B cell (primary cell): ENCODE measurements around the gene ARID4B. TPM values are rescaled to one million over a fixed set of nuclear protein-coding genes. Genes with fewer than 3 reads are reported as not detected.

Experiments used
- ATAC-seq: fragments of 200-7000 bp; cut with Tn5 transposase; one replicate; pipeline ENCODE4 v1.10.0; 2021; ENCODE audit warnings: low read depth, mild to moderate bottlenecking, moderate number of reproducible peaks, moderate library complexity
- CTCF ChIA-PET: fragments of 350-600 bp; sonication (Branson Sonifier 250); formaldehyde crosslinking; loops from one replicate; lab custom pipeline; 2021; ENCODE audit warnings: antibody characterized with exemption, inconsistent platforms; lab: Charles Lee
- POLR2A ChIA-PET: fragments of 350-600 bp; sonication (Branson Sonifier 250); formaldehyde crosslinking; loops from one replicate; lab custom pipeline; 2021; ENCODE audit warnings: antibody characterized with exemption; lab: Charles Lee
- DNase-seq: peaks from one replicate; pipeline ENCODE4 v3.0.0; 2013
- H2AFZ ChIP-seq: 2 replicates; pipeline ENCODE4 v1.6.1; 2012; ENCODE audit warnings: mild to moderate bottlenecking, low read depth, low read length; ENCODE audit not compliant: insufficient read depth, poor library complexity, severe bottlenecking
- H3K27ac ChIP-seq, 2 donors: 1 replicate in 1 of 2; 2 replicates in 1 of 2; pipeline ENCODE4 v1.5.1; 2012 to 2013; ENCODE audit warnings: low read length in 2 of 2, mild to moderate bottlenecking in 2 of 2, moderate library complexity in 1 of 2
- H3K27me3 ChIP-seq, 4 experiments: fragments of 200-600 bp in 1 of 4; sonication (generic) in 1 of 4; replicated peaks in 1 of 4; 1 replicate in 2 of 4; 2 replicates in 2 of 4; pipeline versions ENCODE4 v1.6.1 to v1.7.0; 2013 to 2016; ENCODE audit warnings: low read length in 3 of 4, mild to moderate bottlenecking in 2 of 4, mixed read lengths in 1 of 4, moderate library complexity in 1 of 4; ENCODE audit not compliant: insufficient read depth in 4 of 4, control insufficient read depth in 3 of 4; ENCODE audit errors: control extremely low read depth in 1 of 4
- H3K36me3 ChIP-seq, 2 experiments: replicated peaks in 1 of 2; 1 replicate in 1 of 2; 2 replicates in 1 of 2; pipeline versions ENCODE4 v1.6.1 to v1.7.1; 2013; ENCODE audit warnings: low read length in 1 of 2; ENCODE audit not compliant: insufficient read depth in 2 of 2, control insufficient read depth in 1 of 2; ENCODE audit errors: control extremely low read depth in 1 of 2, extremely low read depth in 1 of 2
- H3K4me1 ChIP-seq, 2 donors: fragments of 200-600 bp in 1 of 2; sonication (generic) in 1 of 2; 1 replicate in 1 of 2; 2 replicates in 1 of 2; pipeline versions ENCODE4 v1.5.1 to v1.6.1; 2013 to 2017; ENCODE audit warnings: low read length in 2 of 2; ENCODE audit not compliant: control insufficient read depth in 2 of 2, insufficient read depth in 2 of 2
- H3K4me2 ChIP-seq: replicated peaks from 2 replicates; pipeline ENCODE3; 2012; ENCODE audit warnings: mild to moderate bottlenecking, low read depth, low read length; ENCODE audit not compliant: poor library complexity, severe bottlenecking
- H3K4me3 ChIP-seq, 5 experiments: fragments of 200-600 bp in 1 of 5; sonication (generic) in 1 of 5; 1 replicate in 3 of 5; 2 replicates in 2 of 5; pipeline versions ENCODE4 v1.5.1 to v1.7.0; 2011 to 2016; ENCODE audit warnings: low read length in 4 of 5, mild to moderate bottlenecking in 4 of 5, low read depth in 2 of 5, control low read depth in 1 of 5, moderate library complexity in 1 of 5; ENCODE audit not compliant: insufficient read depth in 1 of 5; ENCODE audit errors: control extremely low read depth in 1 of 5, extremely low read depth in 1 of 5
- H3K79me2 ChIP-seq: fragments of 200-600 bp; sonication (generic); one replicate; pipeline ENCODE4 v1.6.0; 2016; ENCODE audit warnings: low read length; ENCODE audit not compliant: control insufficient read depth, insufficient read depth
- H3K9ac ChIP-seq: fragments of 200-600 bp; sonication (generic); 2 replicates; pipeline ENCODE4 v1.6.1; 2017; ENCODE audit warnings: mild to moderate bottlenecking, low read length, moderate library complexity
- H3K9me3 ChIP-seq, 3 donors: one replicate each; pipeline versions ENCODE4 v1.6.1 to v1.7.1; 2013; ENCODE audit warnings: low read length in 2 of 3; ENCODE audit not compliant: control insufficient read depth in 2 of 3, insufficient read depth in 1 of 3; ENCODE audit errors: control extremely low read depth in 1 of 3
- H4K20me1 ChIP-seq: 2 replicates; pipeline ENCODE4 v1.6.0; 2012; ENCODE audit warnings: mild to moderate bottlenecking, low read length; ENCODE audit not compliant: insufficient read depth, control insufficient read depth, poor library complexity, severe bottlenecking
- H3K27ac Mint-ChIP-seq: one replicate; pipeline ENCODE4 v1.8.0; 2021; ENCODE audit warnings: mixed read lengths
- H3K27me3 Mint-ChIP-seq: one replicate; pipeline ENCODE4 v1.8.0; 2021; ENCODE audit warnings: mixed read lengths
- H3K4me1 Mint-ChIP-seq: one replicate; pipeline ENCODE4 v1.8.0; 2021; ENCODE audit warnings: mixed read lengths
- H3K4me3 Mint-ChIP-seq: one replicate; pipeline ENCODE4 v1.8.0; 2021; ENCODE audit warnings: mixed read lengths
- H3K9me3 Mint-ChIP-seq: one replicate; pipeline ENCODE4 v1.8.0; 2022; ENCODE audit warnings: mixed read lengths; ENCODE audit not compliant: insufficient read depth
- EZH2 ChIP-seq: IDR thresholded peaks from 2 replicates; pipeline ENCODE4 v1.6.1; 2012; ENCODE audit warnings: borderline replicate concordance, low read depth, mild to moderate bottlenecking, moderate library complexity, low read length; ENCODE audit not compliant: insufficient read depth, poor library complexity, severe bottlenecking
- WGBS: methylation state at CpG from one replicate; pipeline ENCODE4 v1.1.5; 2013; ENCODE audit warnings: missing lambda C conversion rate; ENCODE audit not compliant: insufficient coverage; 5-methylcytosine and 5-hydroxymethylcytosine counted together
- intact Hi-C: fragments of 100-400 bp; cut with micrococcal nuclease; formaldehyde crosslinking; loops from one replicate; pipeline ENCODE4 v1.10.0; 2022
- polyA plus RNA-seq: library from polyadenylated mRNA; depleted of rRNA; stranded (reverse); fragments of >200 nt; gene quantifications from 2 replicates; pipeline ENCODE4 v1.2.3, GENCODE V29; 2012
- total RNA-seq, 2 donors: library from RNA; stranded (reverse); fragments of 120-200 nt in 1 of 2; gene quantifications; 1 replicate in 1 of 2; 2 replicates in 1 of 2; pipeline versions ENCODE4 v1.2.3 to v1.2.4, GENCODE V29; 2013 to 2022
- TF ChIP-seq, protein P1 (sequence below): fragments of 200-600 bp; IDR thresholded peaks from one replicate; pipeline ENCODE4 v1.8.0; 2022; ENCODE audit warnings: antibody characterized with exemption, mild to moderate bottlenecking

The ARID4B gene
- total and polyA plus RNA-seq, 2 donors (not counting 1 experiment from before 2014, with no cell fraction given), result 13.2 to 110 TPM

DNA sequence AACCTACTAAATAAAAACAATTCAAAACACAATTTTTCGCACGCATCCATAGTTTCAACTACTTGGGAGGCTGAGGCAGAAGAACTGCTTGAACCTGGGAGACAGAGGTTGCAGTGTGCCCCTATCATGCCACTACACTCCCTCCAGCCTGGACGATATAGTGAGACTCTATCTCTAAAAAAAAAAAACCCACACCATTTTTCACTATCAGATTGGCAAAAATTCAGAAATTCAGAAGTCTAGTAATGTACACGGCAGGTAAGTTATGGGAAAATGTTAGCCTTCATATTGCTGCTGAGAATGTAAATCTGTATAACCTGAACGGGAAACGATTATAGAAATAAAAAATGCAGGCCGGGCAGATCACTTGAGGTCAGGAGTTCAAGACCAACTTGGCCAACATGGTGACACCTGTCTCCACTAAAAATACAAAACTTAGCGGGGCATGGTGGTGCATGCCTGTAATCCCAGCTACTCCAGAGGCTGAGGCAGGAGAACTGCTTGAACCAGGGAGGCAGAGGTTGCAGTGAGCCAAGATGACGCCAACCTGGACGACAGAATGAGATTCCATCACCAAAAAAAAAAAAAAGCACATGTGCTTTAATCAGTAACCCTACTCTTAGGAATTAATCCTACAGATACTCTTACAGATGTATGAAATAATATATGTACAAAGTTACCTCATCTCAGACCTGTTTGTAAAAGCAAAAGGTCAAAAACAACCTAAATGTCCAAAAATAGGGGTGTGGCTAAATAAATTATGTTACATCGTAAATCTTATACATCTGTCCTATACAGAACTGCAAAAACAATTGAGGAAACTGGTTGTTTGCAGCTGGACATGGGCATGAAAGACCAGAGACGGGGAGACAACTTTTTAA, 37.9 kb downstream of the ARID4B start:
- no peaks in the 10 kb centered on the region for H3K27me3 Mint-ChIP-seq
- WGBS, result 97% methylated on average over 5 of the region's 12 CpGs
- no peak for DNase-seq
- Histone ChIP-seq H3K36me3 (no peaks in the 10 kb centered on the region), H3K27me3 (no peaks in the 10 kb centered on the region), H3K4me1 (peaks cover 17 to 60% of the 10 kb centered on the region in 2 donors), H3K9me3 (no peaks in the 10 kb centered on the region), H2AFZ (no peak overlapping the region), H3K27ac (no peak overlapping the region), H3K9ac (no peak overlapping the region), H3K4me2 (no peak overlapping the region), H3K4me3 (no peak overlapping the region), H4K20me1 (peaks cover 96% of the 10 kb centered on the region), H3K79me2 (peaks cover 97% of the 10 kb centered on the region)
- no peak for ATAC-seq
- ChIA-PET CTCF (no interaction called here), POLR2A (no interaction called here)
- intact Hi-C loops, result no loop called here
- TF ChIP-seq, protein P1, sequence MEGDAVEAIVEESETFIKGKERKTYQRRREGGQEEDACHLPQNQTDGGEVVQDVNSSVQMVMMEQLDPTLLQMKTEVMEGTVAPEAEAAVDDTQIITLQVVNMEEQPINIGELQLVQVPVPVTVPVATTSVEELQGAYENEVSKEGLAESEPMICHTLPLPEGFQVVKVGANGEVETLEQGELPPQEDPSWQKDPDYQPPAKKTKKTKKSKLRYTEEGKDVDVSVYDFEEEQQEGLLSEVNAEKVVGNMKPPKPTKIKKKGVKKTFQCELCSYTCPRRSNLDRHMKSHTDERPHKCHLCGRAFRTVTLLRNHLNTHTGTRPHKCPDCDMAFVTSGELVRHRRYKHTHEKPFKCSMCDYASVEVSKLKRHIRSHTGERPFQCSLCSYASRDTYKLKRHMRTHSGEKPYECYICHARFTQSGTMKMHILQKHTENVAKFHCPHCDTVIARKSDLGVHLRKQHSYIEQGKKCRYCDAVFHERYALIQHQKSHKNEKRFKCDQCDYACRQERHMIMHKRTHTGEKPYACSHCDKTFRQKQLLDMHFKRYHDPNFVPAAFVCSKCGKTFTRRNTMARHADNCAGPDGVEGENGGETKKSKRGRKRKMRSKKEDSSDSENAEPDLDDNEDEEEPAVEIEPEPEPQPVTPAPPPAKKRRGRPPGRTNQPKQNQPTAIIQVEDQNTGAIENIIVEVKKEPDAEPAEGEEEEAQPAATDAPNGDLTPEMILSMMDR, result no peak
- no peak for TF ChIP-seq EZH2
- H3K27ac Mint-ChIP-seq, result peak overlapping the region; percentile 26
- H3K4me1 Mint-ChIP-seq, result peaks cover 67% of the 10 kb centered on the region
- no peak overlapping the region for H3K4me3 Mint-ChIP-seq
- H3K9me3 Mint-ChIP-seq, result no peaks in the 10 kb centered on the region

DNA sequence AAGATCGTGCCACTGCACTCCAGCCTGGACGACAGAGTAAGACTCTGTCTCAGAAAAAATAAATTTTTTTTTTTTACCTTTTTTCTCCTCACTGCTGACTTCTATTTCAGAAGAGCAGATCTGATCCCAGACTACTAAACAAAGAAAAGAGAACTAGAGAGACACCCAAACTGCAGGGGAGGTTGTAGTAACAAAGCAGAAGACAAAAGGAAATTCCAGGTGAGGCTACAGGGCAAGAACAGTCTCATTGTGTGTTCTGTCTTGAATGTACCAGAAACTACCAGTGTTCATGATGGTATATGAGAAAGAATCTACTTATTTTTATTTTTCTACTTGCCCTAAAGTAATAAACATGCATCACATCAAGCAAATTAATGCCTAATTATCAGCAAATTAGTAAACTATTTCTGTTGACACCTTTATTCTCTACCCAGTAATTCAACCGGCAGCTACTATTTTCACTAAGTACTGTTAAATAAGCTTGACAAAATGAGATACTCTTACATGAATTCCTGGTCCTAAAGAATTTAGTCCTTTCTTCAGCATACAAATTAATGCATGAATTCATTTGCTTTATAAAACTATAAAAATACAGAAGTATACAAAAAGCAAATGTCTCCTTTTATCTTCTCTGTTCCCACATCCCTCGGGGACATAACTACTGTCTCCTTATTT, 40.6 kb downstream of the ARID4B start:
- Histone ChIP-seq H3K79me2 (peaks cover 96% of the 10 kb centered on the region), H3K36me3 (no peaks in the 10 kb centered on the region), H2AFZ (no peak overlapping the region), H3K4me1 (peaks cover 12 to 51% of the 10 kb centered on the region in 2 donors), H3K4me2 (no peak overlapping the region), H4K20me1 (peaks cover 95% of the 10 kb centered on the region), H3K9ac (no peak overlapping the region), H3K4me3 (no peak overlapping the region), H3K9me3 (no peaks in the 10 kb centered on the region), H3K27ac (no peak overlapping the region), H3K27me3 (no peaks in the 10 kb centered on the region)
- Mint-ChIP-seq H3K4me1 (peaks cover 65% of the 10 kb centered on the region), H3K4me3 (peak overlapping the region; percentile 23), H3K27ac (peak overlapping the region; percentile 64), H3K27me3 (no peaks in the 10 kb centered on the region), H3K9me3 (no peaks in the 10 kb centered on the region)
- ChIA-PET CTCF (interaction anchor here (0.7 kb wide), 1 partner anchor 27 kb away, joined by 3 read pairs; no protein-coding TSS in a partner anchor), POLR2A (no interaction called here)
- 100% methylated on average over 1 of the region's 4 CpGs for WGBS
- TF ChIP-seq EZH2, result no peak
- TF ChIP-seq, protein P1, result no peak
- intact Hi-C loops, result no loop called here
- DNase-seq (no peak), ATAC-seq (no peak)
